Measurements from ENCODE around the gene HHATL.

DNA sequence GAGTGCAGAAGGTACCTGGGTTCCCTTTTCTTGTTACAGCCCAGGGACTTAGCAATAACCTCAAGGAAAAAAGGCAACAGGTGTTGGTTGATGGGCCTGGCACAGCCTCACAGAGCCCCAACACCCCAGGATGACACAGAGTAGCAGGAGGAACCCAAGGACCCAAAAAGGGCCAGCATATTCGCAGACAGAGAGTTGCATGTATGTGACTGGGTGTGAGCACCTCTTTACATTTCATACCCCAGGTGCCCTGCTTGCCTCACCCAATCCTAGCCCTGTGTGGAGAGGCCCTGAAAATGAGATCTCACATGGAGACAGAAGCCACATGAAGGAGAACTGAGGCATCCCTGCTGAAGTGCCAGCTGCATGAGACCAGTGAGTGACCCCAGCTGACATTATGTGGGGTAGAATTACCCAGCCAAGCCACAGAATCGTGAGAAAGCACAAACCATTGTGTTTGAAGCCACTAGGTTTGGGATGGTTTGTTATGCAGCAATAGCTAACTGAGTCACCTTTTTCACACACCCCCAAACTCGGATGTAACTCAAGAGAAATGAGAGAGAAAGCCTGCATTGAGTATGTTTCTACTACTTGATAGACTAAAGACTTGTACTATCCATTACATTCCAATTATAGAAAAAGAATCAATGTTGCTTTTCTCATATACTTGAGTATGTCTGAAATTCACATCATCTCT lies 26.2 kb upstream of the HHATL start:
- TF ChIP-seq, protein P1, sequence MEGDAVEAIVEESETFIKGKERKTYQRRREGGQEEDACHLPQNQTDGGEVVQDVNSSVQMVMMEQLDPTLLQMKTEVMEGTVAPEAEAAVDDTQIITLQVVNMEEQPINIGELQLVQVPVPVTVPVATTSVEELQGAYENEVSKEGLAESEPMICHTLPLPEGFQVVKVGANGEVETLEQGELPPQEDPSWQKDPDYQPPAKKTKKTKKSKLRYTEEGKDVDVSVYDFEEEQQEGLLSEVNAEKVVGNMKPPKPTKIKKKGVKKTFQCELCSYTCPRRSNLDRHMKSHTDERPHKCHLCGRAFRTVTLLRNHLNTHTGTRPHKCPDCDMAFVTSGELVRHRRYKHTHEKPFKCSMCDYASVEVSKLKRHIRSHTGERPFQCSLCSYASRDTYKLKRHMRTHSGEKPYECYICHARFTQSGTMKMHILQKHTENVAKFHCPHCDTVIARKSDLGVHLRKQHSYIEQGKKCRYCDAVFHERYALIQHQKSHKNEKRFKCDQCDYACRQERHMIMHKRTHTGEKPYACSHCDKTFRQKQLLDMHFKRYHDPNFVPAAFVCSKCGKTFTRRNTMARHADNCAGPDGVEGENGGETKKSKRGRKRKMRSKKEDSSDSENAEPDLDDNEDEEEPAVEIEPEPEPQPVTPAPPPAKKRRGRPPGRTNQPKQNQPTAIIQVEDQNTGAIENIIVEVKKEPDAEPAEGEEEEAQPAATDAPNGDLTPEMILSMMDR (IDR thresholded peaks at IDR 0.05; ENCODE audit: low read length) = no peak
- no peak for TF ChIP-seq EZH2 (optimal IDR thresholded peaks at IDR 0.05; ENCODE audit: low read depth, low read length)
